Left ventricle myocardium inferior (tissue), 1 donor: Measurements from ENCODE around the gene ZNF555. TPM values are rescaled to one million over a fixed set of nuclear protein-coding genes. Genes with fewer than 3 reads are reported as not detected.

ENCODE experiments used
- DNase-seq: peaks from one replicate; pipeline ENCODE4 v3.0.0-alpha.2; 2020
- H3K27ac ChIP-seq: fragments of 200-600 bp; replicated peaks from 2 replicates; pipeline ENCODE4 v1.8.0; 2021
- H3K27me3 ChIP-seq: fragments of 200-600 bp; 2 replicates; pipeline ENCODE4 v1.8.0; 2021; ENCODE audit warnings: low read depth
- H3K36me3 ChIP-seq: fragments of 200-600 bp; 2 replicates; pipeline ENCODE4 v1.8.0; 2021
- H3K4me1 ChIP-seq: fragments of 200-600 bp; 2 replicates; pipeline ENCODE4 v1.8.0; 2021
- H3K4me3 ChIP-seq: fragments of 200-600 bp; 2 replicates; pipeline ENCODE4 v1.8.0; 2021; ENCODE audit warnings: mild to moderate bottlenecking, moderate library complexity
- H3K9me3 ChIP-seq: fragments of 200-600 bp; replicated peaks from 2 replicates; pipeline ENCODE4 v1.8.0; 2021
- CTCF ChIP-seq: fragments of 200-600 bp; IDR thresholded peaks from 2 replicates; pipeline ENCODE4 v1.8.0; 2021; ENCODE audit warnings: antibody characterized with exemption, mild to moderate bottlenecking, borderline replicate concordance
- intact Hi-C: fragments of 100-400 bp; cut with micrococcal nuclease; formaldehyde crosslinking; loops from one replicate; pipeline ENCODE4 v1.11.0; 2022
- total RNA-seq: library from RNA; stranded (reverse); fragmentation: NEBNext Ultra II Directional; extraction: Animal tissue kit (Norgen Biotek cat#: 25700); gene quantifications from one replicate; pipeline ENCODE4 v1.2.1, GENCODE V29; 2021
- donor health status: DM: no; HTN: yes; CAD: no; lungs with severe emphysema.

ZNF555 gene
- total RNA-seq, 1 donor from 2014 or later: 8.9 TPM

GRCh38 chr19:2905918-2906519, 64.7 kb downstream of the ZNF555 start:
- Histone ChIP-seq H3K36me3 (no peaks in the 10 kb centered on the region), H3K27me3 (no peaks in the 10 kb centered on the region), H3K27ac (no peak overlapping the region), H3K9me3 (no peaks in the 10 kb centered on the region), H3K4me1 (peaks cover 14% of the 10 kb centered on the region), H3K4me3 (no peak overlapping the region)
- TF ChIP-seq CTCF: no peak
- intact Hi-C loops: no loop called here
- DNase-seq: no peak

- intact Hi-C loops: no loop called here
- DNase-seq: no peak
- H3K36me3 ChIP-seq: no peaks in the 10 kb centered on the region
These were observed 65.4 kb downstream of the ZNF555 start for GRCh38 chr19:2906631-2907195.

More at GRCh38 chr19:2906631-2907195, 65.4 kb downstream of the ZNF555 start:
- Histone ChIP-seq H3K27ac (no peak overlapping the region), H3K4me3 (no peak overlapping the region), H3K4me1 (peaks cover 8% of the 10 kb centered on the region), H3K9me3 (no peaks in the 10 kb centered on the region), H3K27me3 (no peaks in the 10 kb centered on the region)
- no peak for TF ChIP-seq CTCF

Other genes starting within 250 kb of the ZNF555 start
- 46.6 TPM for gene GNG7, start 138.8 kb upstream of the ZNF555 start, total RNA-seq
- gene DIRAS1, start 120.1 kb upstream of the ZNF555 start, total RNA-seq: 195 TPM
- gene SLC39A3, start 101.5 kb upstream of the ZNF555 start, total RNA-seq: 22.6 TPM
- 72.6 TPM for gene SGTA, start 58.2 kb upstream of the ZNF555 start, total RNA-seq
- 60.9 TPM for gene THOP1, start 56.0 kb upstream of the ZNF555 start, total RNA-seq
- 4.2 TPM for gene ZNF554, start 21.6 kb upstream of the ZNF555 start, total RNA-seq
- gene ZNF556, start 25.9 kb downstream of the ZNF555 start, total RNA-seq: not detected
- gene ZNF57, start 59.5 kb downstream of the ZNF555 start, total RNA-seq: 3.2 TPM
- 1.6 TPM for gene ZNF77, start 103.5 kb downstream of the ZNF555 start, total RNA-seq
- gene TLE6, start 136.1 kb downstream of the ZNF555 start, total RNA-seq: 1.3 TPM
- 53.2 TPM for gene TLE2, start 187.8 kb downstream of the ZNF555 start, total RNA-seq
- gene TLE5, start 221.0 kb downstream of the ZNF555 start, total RNA-seq: 799 TPM